GM18909 (cell line): Measurements from ENCODE around the gene PRKCD.

Source experiments
- ATAC-seq: cut with Tn5 transposase; IDR thresholded peaks from one replicate; pipeline ENCODE4 v1.9.1; 2021; ENCODE audit warnings: mild to moderate bottlenecking; ENCODE audit not compliant: unreplicated experiment, poor library complexity

PRKCD gene

DNA sequence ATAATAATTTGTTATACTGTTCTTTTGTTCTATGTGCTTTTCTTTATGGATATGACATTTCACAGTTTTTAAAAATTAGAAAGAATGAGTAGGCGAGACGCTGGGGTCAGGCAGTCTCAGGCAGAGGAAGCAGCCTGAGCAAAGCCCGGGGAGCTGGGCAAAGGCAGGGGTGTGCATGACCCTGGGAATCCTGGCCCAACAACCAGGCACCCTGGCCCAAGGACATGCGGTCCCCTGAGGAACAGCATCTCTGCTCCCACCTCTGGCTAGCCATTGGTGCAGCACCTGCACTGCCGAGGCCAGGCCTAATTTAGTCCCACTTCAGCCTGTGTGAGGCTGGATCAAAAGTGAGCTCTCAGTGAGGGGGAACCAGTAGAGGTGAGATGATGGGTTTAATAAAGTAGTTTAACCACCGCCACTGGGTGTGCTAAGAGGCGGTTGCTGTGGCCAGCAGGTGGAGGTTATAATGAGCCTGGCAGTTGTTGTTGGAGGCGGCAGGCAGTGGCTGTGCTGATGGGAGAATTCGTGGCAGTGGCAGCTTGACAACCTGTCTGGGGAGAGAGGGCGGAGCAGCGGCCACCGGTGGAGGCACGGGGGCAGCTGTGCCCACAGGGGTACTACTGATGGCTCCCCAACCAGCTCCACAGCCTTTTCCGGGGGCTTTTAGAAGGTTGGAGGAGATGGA lies 41.5 kb downstream of the PRKCD start:
- ATAC-seq = no peak

DNA sequence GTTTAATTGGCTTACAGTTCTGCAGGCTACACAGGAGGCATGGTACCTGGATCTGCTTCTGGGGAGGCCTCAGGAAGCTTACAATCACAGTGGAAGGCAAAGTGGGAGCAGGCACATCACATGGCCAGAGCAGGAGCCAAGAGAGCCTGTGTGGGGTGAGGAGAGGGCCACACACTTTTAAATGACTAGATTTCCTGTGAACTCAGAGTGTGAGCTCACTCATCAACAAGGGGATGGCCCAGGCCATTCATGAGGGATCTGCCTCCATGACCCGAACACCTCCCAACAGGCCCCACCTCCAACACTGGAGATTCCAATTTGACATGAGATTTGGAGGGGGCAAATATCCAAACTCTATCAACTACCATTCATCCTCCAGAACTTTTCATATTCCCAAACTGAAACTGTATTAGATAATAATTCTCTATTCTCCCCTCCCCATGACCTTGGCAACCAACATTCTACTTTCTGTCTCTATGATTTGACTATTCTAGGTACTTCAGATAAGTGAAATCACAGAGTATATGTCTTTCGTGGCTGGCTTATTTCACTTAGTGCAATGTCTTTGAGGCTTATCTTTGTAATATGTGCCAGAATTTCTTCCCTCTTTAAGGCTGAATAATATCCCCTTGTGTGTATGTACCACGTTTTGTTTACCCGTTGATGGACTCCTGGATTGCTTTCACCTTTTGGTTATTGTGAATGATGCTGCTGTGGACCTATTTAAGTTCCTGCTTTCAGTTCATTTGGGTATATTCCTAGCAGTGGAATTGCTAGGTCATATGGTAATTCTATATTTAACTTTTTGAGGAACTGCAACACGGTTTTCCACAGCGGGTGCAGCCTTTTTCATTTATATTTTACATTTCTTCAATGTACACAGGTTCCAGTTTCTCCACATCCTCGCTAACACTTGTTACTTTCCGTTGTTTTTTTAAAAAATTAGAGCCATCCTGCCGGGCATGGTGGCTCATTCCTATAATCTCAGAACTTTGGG lies 51.0 kb downstream of the PRKCD start:
- ATAC-seq = no peak

DNA sequence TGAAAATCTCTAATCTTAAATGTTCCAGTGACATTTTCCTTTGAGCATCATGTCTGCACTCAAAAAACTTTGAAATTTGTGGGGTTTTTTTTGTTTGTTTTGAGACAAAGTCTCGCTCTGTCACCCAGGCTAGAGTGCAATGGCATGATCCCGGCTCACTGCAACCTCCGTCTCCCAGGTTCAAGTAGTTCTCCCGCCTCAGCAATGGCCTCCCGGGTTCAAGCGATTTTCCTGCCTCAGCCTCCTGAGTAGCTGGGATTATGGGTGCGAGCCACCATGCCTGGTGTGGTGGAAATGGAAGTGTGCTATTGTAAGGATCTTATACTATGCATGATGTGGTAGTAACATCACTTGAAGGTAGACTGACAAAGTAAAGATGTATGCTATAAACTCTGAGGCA lies 52.3 kb downstream of the PRKCD start:
- no peak for ATAC-seq

DNA sequence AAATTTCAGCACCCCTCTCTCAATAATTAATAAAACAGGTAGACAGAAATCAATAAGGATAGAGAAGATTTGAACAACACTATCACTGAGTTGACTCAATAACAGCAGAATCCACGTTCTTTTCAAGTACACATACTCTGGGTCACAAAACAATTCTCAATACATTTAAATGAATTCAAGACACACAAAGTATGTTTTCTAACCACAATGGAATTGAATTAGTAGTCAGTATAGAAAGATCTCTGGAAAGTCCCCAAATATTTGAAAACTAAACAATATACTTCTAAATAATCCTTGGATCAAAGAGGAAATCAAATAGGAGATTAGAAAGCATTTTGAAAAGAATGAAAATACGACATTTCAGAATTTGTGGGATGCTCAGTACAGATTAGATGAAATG lies 54.8 kb downstream of the PRKCD start:
- no peak for ATAC-seq

DNA sequence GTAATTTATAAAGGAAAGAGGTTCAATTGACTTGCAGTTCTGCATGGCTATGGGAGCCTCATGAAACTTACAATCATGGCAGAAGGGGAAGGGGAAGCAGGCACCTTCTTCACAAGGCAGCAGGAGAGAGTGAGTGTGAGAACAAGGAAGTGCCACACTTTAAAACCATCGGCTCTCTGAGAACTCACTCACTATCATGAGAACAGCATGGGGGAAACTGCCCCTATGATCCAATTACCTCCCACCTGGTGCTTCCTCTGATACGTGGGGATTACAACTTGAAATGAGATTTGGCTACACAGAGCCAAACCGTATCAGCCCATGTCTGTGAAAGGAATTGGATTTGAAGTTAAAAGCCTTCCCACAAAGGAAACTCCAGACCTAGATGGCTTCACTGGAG lies 55.7 kb downstream of the PRKCD start:
- ATAC-seq = no peak

DNA sequence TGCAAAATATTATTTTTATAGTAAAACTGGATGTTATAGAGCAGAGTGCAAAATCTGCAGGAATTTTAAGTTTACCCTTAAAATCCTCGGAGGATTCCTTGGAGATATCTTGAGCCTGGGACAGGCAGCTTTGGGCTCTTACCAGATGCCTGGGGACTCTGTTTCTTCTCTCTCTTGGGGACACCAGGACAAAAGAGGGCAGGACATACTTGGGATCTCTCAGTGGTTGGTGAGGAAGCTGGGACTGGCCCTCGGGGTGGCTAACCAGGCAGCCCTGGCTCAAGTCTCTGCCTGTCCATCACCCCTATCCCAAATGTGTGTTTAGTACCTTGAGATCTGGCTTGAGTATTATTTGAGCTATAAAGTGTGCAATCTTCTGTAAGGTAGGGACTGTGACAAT lies 56.2 kb downstream of the PRKCD start:
- no peak for ATAC-seq

DNA sequence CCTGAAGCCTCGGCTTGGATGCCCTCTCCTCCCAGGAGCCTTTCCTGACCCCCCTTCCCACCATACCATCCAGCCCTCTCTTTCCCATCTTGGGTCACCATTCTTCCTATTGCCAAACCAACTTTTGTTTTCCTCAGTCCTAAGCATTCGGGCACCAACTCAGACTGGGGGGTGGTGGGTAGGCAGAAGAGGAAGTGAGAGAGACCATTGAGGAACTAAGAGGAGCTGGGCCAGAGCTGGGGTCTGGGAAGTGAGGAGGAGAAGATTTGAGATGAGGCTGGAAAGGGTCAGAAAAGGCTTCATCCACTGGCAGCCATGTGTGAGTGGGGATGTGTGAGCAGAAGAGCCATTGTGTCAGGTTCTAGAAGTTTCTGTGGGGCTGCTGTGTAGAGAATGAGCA lies 57.1 kb downstream of the PRKCD start:
- no peak for ATAC-seq

DNA sequence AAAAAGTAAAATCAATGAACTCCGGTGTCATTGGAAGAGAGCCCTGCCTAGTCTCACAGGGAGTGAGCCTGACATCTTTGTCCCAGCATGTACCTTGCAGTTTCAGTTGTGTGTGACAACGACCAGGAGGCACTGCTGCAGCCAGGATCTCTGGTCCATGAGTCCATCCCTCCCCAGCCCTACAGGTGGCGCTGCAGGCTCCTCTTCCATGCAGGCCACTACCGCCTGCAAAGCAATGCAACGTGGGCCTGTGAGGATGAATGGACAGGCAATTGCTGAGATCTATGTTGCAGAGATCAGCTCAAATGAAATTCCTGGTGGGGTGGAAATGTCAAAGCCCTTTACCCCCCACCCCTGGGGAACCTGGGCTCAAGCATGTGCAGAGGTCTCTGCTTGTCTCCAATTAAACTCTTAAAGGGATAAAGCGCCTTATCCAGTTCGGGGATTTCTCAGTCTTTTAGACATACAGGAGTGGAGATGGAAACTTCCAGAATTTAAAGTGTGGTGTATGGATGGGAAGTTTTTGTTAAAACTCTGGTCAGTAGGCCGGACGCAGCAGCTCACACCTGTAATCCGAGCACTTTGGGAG lies 59.0 kb downstream of the PRKCD start:
- peak; percentile 80 for ATAC-seq

DNA sequence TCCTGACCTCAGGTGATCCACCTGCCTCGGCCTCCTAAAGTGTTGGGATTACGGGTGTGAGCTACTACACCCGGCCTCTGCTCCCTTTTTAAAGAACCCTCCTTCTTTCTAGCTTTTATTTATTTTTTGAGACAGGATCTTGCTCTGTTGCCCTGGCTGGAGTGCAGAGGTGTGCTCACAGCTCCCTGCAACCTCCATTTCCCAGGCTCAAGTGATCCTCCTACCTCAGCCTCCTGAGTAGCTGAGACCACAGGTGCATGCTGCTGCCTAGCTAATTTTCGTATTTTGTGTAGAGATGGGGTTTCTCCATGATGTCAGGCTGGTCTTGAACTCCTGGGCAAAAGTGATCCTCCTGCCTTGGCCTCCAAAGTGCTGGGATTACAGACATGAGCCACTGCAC lies 60.3 kb downstream of the PRKCD start:
- no peak for ATAC-seq

DNA sequence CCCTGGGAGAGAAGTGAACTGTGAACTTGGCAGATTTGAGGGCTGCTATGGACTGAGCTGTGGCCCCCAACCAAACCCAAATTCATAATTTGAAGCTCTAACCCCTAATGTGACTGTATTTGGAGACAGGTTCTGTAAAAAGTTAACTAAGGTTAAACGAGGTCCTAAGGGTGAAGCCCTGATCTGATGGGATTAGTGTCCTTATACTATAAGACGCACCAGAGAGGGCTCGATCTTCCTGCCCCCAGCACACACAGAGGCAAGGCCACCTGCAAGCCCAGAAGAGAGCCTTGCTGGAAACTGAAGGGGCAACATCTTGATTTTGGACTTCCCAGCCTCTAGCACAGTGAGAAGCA lies 60.8 kb downstream of the PRKCD start:
- no peak for ATAC-seq

DNA sequence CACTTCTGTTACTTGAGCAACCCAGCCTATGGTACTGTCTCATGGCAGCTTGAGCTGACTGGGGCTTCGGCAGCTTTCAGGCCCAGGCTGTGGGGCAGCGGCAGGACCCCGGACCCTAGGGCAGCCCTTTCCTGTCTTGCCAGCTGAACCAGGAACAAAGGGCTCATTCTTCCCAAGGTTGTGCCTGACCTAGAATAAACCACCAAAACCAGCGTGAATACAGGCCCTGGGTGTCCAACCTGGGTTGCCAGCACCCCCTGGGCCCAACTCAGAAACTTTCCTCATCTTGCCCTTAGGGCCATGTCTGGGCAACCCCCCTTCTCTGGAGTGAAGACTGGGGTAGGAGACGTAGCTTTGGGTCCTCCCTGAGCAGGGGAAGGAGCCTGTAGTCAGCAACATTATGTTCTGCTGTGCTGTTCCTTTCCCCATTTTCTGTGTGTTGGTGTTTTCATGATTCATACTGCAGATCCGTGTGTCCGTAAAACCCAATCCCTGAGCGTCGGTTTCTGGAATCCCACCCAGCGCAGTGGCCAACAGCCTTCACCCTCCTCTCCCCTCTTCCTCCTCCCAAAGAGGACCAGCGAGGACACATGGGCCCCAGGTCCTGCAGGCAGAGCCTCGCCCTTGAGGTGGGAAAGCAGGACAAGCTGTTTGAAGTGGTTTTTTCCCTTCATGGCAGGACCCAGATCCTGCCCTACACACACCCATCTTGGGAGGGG lies 61.3 kb downstream of the PRKCD start:
- no peak for ATAC-seq

DNA sequence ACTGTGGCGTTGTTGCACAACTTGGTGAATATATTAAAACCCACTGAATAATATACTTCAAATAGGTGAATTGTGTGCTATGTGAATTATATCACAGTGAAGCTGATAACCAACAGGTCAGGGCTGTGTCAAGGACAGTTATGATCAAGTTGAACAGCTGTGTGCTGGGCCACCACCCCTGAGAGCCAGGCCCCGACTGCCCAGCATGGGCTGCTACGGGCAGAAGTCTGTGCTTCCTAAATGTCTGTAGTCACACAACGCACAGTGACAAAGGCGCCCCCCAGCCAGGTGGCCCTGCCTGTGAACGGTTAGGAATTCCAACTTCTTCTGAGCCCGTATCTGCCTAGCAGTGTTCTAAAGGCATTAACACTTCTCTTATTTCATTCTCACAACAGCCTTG lies 62.0 kb downstream of the PRKCD start:
- no peak for ATAC-seq

DNA sequence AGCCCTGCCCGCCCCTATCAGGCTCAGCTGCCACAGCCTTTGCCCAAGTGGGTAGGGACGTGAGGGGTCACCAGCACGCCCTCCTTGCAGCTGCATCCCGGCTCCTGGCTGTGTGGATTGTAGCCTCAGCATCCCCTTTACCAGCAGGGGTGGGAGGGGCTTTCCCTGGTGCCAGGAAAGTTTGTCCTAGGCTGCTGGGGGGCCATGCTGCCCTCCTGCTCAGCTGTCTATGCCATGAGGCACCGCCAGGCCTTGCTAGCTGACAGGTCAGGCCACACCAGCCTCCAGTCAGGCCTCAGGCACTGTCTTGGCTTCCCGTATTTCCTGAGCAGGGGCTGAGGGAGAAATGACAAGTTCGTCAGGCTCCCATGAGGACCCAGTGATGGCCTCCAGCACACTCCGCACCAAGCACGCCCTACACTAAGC lies 62.5 kb downstream of the PRKCD start:
- ATAC-seq = no peak

DNA sequence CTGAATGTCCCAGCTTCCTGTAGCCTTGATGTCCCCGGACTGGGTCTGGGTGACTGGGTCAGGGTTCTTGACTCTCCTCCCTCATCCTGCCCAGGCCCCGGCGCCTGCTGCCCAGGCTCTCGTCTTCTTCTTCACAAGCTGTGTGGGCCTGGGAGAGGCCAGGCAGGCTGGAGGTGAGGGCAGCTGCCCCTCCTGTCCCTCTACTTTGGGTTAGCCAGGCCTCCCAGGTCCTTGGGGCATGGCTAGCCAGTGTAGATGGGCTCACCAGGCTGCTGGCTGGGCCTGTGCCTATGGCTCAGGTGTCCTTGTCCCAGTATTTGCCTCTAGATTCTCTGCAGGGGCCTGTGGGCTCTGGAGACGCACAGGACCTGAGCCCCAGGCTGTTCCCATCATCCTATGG lies 63.0 kb downstream of the PRKCD start:
- ATAC-seq = no peak

DNA sequence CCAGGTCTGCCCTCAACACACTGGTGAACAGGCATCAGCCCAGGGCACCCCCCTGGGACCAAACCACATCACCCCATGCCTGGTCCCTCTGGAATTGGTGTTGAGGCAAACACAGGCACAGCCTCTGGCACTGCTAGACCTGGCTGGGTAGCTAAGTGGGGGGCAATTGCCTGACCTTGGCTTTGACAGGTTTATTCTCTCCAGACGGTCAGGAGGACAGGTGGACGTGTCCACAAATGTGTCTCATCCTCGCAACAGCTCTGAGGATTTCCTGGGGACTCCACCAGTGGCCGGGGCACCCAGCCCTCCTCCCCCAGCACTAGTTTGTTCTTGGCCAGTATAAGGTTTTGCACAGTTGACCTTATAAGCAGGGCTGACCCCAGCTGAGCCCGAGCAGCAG lies 63.5 kb downstream of the PRKCD start:
- no peak for ATAC-seq

DNA sequence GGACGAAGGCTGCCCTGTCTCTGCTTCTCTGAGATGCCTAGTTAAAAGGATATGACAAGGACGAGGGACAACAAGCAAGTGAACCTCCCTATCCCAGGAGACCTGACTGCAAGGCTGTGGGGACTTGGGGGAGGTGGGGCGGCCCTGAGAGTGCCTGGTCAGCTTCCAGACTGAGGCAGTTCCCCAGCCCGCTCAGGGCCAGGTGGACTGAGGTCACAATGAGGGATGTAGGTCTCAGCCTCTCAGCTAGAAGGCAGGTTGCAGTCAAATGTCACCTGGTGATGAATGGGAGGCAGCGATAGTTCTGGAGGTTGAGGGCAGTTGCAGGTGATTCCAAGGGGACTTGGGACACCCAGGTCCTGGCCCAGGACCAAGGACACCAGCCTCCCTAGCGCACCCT lies 64.2 kb downstream of the PRKCD start:
- ATAC-seq = no peak

DNA sequence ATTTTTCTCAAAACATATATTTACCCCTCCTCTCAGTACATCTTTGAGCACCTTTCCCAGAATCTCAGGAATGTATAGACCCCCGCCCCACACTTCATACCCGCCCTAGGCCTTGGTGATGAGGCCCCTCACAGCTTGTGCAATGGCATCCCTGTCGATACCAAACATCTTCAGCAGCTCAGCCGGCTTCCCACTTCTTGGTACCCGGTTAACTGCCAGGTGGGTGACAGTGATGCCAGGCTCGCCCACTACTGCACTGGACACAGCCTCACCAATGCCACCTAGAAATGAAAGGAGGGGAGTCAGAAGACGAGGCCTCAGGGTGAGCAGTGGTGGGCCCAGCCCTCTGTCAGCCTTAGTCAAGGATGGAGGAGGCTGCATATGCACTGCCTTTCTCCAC lies 64.6 kb downstream of the PRKCD start:
- ATAC-seq = no peak

DNA sequence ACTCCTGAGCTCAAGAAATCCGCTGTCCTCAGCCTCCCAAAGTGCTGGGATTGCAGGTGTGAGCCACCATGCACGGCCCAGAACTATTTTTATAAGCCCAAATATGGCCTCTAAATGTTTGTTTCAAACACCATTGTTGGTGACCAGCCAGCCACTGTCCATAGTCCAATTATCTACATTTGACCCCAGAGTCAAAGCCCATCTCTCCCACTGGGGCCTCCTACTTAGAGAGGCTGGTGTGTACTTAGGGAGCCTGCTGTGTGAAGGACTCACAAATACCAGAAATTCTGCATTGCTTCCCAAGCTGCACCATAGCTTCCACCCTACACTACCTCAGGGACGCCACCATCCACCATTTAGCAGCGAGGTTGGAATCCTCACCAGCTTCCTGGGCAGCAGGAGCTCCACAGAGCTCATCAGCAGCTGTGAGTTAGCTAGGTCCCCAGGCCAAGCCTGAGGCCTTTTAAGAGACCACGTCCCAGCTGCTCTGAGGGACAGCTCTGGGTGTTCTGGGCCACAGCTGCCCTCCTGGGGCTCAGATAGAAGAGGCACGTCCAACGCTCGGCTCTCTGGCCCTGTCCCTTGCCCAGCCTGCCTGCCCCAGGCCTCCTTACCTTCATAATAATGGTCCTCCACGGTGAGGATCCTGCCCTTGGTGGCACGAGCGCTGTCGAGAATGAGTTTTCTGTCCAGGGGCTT lies 65.3 kb downstream of the PRKCD start:
- no peak for ATAC-seq

DNA sequence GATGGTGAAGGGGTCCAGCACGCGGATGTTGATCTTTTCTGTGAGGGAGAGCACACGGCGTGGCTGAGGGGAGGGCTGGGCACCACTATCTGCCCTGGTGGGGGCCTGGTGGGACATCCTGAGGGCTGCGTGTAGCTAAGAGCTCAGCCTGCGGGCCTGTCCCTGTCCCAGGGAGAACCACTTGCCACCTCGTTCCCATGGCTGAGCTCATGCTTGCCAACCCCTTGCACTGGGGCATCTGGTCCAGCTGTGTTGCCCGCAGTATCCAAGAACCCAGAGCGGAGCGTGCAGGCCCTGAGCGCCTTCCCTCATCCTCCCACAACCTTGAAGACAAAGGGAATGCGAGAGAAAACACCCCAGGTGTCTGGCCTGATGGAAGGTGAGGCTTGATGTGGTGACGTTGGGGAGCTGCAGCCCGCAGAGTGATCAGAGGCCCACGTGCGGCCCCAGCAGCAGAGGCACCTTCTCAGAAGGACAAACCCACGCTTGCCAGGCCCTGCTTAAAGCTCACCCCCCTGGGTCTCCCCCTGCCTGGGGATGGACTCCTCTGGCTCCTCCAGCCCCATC lies 65.9 kb downstream of the PRKCD start:
- ATAC-seq = no peak
